K562 (cell line): ENCODE measurements around the gene DIPK1A. TPM values are rescaled to one million over a fixed set of nuclear protein-coding genes. Genes with fewer than 3 reads are reported as not detected.

Experiments used
- ATAC-seq: fragments of 200-7000 bp; cut with Tn5 transposase; 3 replicates; pipeline ENCODE4 v1.9.1; 2020; ENCODE audit warnings: moderate library complexity
- BruUV-seq: library from RNA; stranded (reverse); fragments of 400-500 nt; replicated peaks from 2 replicates; lab custom pipeline; 2021; lab: Mats Ljungman, UMichigan
- CTCF ChIA-PET: fragments of 300-600 bp; formaldehyde crosslinking; extraction: SDS; loops from one replicate; lab custom pipeline; 2021; ENCODE audit warnings: low intra/inter-chr PET ratio; lab: Yijun Ruan, JAX
- POLR2A ChIA-PET: fragments of 300-600, 350-650 bp; sonication (Branson Sonifier 250); formaldehyde crosslinking; extraction: SDS; loops from one replicate; lab custom pipeline; 2021; ENCODE audit warnings: antibody characterized with exemption, inconsistent platforms; lab: Yijun Ruan, JAX
- DNase-seq, 4 experiments: peaks; one replicate each; pipeline versions ENCODE4 v3.0.0 to v3.0.0-alpha.2; 2011 to 2018; ENCODE audit warnings: low spot score in 3 of 4, mixed read lengths in 3 of 4; ENCODE audit errors: extremely low read depth in 1 of 4
- FAIRE-seq: peaks from 2 replicates; lab custom pipeline; 2011; peaks lifted over from hg19 to GRCh38; lab: Jason Lieb, UNC
- H2AFZ ChIP-seq: 2 replicates; pipeline ENCODE4 v1.6.0; 2011; ENCODE audit warnings: low read depth, low read length, control low read depth, inconsistent platforms
- H3K27ac ChIP-seq: fragments of 200-600 bp; 3 replicates; pipeline ENCODE4 v1.8.0; 2011; ENCODE audit warnings: low read depth, mild to moderate bottlenecking, control low read depth, inconsistent platforms, low read length, moderate library complexity, mixed read lengths; ENCODE audit errors: extremely low read depth
- H3K27me3 ChIP-seq, 2 experiments: fragments of 300-600 bp in 1 of 2; 2 replicates in 1 of 2; 3 replicates in 1 of 2; pipeline versions ENCODE4 v1.6.0 to v1.8.0; 2011; ENCODE audit warnings: inconsistent platforms in 2 of 2, low read length in 2 of 2, mild to moderate bottlenecking in 1 of 2, mixed read lengths in 1 of 2, moderate library complexity in 1 of 2; ENCODE audit not compliant: control insufficient read depth in 2 of 2, insufficient read depth in 2 of 2
- H3K36me3 ChIP-seq: fragments of 300-600 bp; 3 replicates; pipeline ENCODE4 v1.8.0; 2011; ENCODE audit warnings: mild to moderate bottlenecking, low read length, inconsistent platforms; ENCODE audit not compliant: control insufficient read depth, insufficient read depth
- H3K4me1 ChIP-seq, 2 experiments: fragments of 200-600 bp in 1 of 2; replicated peaks in 1 of 2; 2 replicates in 1 of 2; 3 replicates in 1 of 2; pipeline versions ENCODE4 v1.5.1 to v1.8.0; 2011; ENCODE audit warnings: inconsistent platforms in 2 of 2, low read length in 2 of 2, mild to moderate bottlenecking in 1 of 2, mixed read lengths in 1 of 2, moderate library complexity in 1 of 2; ENCODE audit not compliant: control insufficient read depth in 2 of 2, insufficient read depth in 2 of 2
- H3K4me2 ChIP-seq: 2 replicates; pipeline ENCODE4 v1.6.1; 2011; ENCODE audit warnings: low read length, control low read depth, inconsistent platforms, mixed read lengths; ENCODE audit not compliant: insufficient read depth
- H3K4me3 ChIP-seq: fragments of 200-600 bp; sonication (generic), shearing (Covaris generic); 2 replicates; pipeline ENCODE4 v1.5.1; 2016; ENCODE audit warnings: control low read depth, inconsistent platforms
- H3K79me2 ChIP-seq: fragments of 200-600 bp; 3 replicates; pipeline ENCODE4 v1.8.0; 2011; ENCODE audit warnings: low read length, inconsistent platforms; ENCODE audit not compliant: control insufficient read depth, insufficient read depth
- H3K9ac ChIP-seq, 2 experiments: 2 replicates each; pipeline versions ENCODE4 v1.6.0 to v1.6.1; 2011; ENCODE audit warnings: low read depth in 2 of 2, low read length in 2 of 2, control low read depth in 1 of 2, inconsistent platforms in 1 of 2, mild to moderate bottlenecking in 1 of 2, mixed read lengths in 1 of 2; ENCODE audit not compliant: insufficient read depth in 1 of 2
- H3K9me1 ChIP-seq: one replicate; pipeline ENCODE4 v1.6.0; 2011; ENCODE audit warnings: inconsistent platforms, mild to moderate bottlenecking, low read length, moderate library complexity; ENCODE audit not compliant: control insufficient read depth, insufficient read depth
- H3K9me3 ChIP-seq: replicated peaks from 2 replicates; pipeline ENCODE4 v1.5.1; 2011; ENCODE audit warnings: low read depth, low read length, inconsistent platforms; ENCODE audit not compliant: control insufficient read depth, insufficient read depth
- H4K20me1 ChIP-seq: replicated peaks from 2 replicates; pipeline ENCODE4 v1.6.1; 2011; ENCODE audit warnings: low read length, inconsistent platforms, mixed read lengths; ENCODE audit not compliant: control insufficient read depth, insufficient read depth
- EP300 ChIP-seq: IDR thresholded peaks from 2 replicates; pipeline ENCODE4 v1.6.1; 2012; ENCODE audit warnings: low read length, improper control_type of control experiment
- HNRNPLL ChIP-seq: fragments of 200-400 bp; formaldehyde crosslinking; IDR thresholded peaks from 2 replicates; pipeline ENCODE4 v1.6.1; 2017; ENCODE audit warnings: low read length, low read depth, mild to moderate bottlenecking; ENCODE audit not compliant: poor library complexity, severe bottlenecking
- THRAP3 ChIP-seq: fragments of 450-650 bp; IDR thresholded peaks from 2 replicates; pipeline ENCODE4 v1.6.1; 2016; ENCODE audit warnings: mild to moderate bottlenecking, inconsistent platforms, borderline replicate concordance
- ZBTB1 ChIP-seq: sonication (generic); formaldehyde crosslinking; IDR thresholded peaks from 2 replicates; pipeline ENCODE4 v1.8.1; 2023; ENCODE audit warnings: missing genetic modification reagents, low read depth, mild to moderate bottlenecking, borderline replicate concordance
- ZNF280A ChIP-seq: fragments of 450-650 bp; IDR thresholded peaks from 2 replicates; pipeline ENCODE4 v1.6.1; 2018; ENCODE audit warnings: mild to moderate bottlenecking, low read depth; ENCODE audit not compliant: partially characterized antibody
- ZNF778 ChIP-seq: fragments of 450-650 bp; formaldehyde crosslinking; IDR thresholded peaks from 2 replicates; pipeline ENCODE4 v1.4.0; 2020; ENCODE audit warnings: mild to moderate bottlenecking, moderate library complexity
- WGBS: fragments of 100-300 bp; shearing (Covaris generic); methylation state at CpG from one replicate; pipeline ENCODE4 v1.1.6; 2016; ENCODE audit warnings: low coverage, mixed read lengths; ENCODE audit not compliant: insufficient coverage; ENCODE audit errors: missing lambda C conversion rate; 5-methylcytosine and 5-hydroxymethylcytosine counted together
- in situ Hi-C: fragments of 300-500 bp; cut with MboI; formaldehyde crosslinking; loops from 4 replicates; pipeline ENCODE4 v1.15.0; 2018; ENCODE audit warnings: inconsistent platforms, mixed read lengths
- intact Hi-C: fragments of 100-400 bp; cut with micrococcal nuclease; formaldehyde crosslinking; loops from 2 replicates; pipeline ENCODE4 v1.14.2; 2022
- polyA plus RNA-seq, 8 experiments: library from polyadenylated mRNA; depleted of rRNA in 4 of 8; stranded (reverse) in 5 of 8; unstranded in 3 of 8; fragments of >200 nt; fragmentation: Nextera tagmentation in 2 of 8; fragmentation: Illumina TruSeq in 1 of 8; extraction: Ambion mirVana in 2 of 8; extraction: Trizol in 1 of 8; gene quantifications; 2 replicates each; pipeline versions ENCODE4 v1.2.1 to v1.2.3, GENCODE V29; 2011 to 2014; ENCODE audit warnings: inconsistent platforms in 1 of 8, missing spikeins in 1 of 8
- total RNA-seq, 7 experiments: library from RNA; depleted of rRNA in 6 of 7; stranded (reverse); fragments of >200 nt in 6 of 7; fragmentation: Illumina TruSeq in 2 of 7; extraction: Trizol in 2 of 7; gene quantifications; 2 replicates each; pipeline versions ENCODE4 v1.2.1 to v1.2.3, GENCODE V29; 2011 to 2021; ENCODE audit warnings: low replicate concordance in 1 of 7
- TF ChIP-seq, protein P1 (sequence below): fragments of 450-650 bp; IDR thresholded peaks from 2 replicates; pipeline ENCODE4 v1.6.1; 2016; ENCODE audit warnings: antibody characterized with exemption
- TF ChIP-seq, protein P2 (sequence below), 2 experiments: fragments of 450-650 bp; IDR thresholded peaks; 2 replicates each; pipeline ENCODE4 v1.6.1; 2016; ENCODE audit warnings: mild to moderate bottlenecking in 2 of 2, borderline replicate concordance in 1 of 2, low read depth in 1 of 2, moderate library complexity in 1 of 2

DIPK1A gene
- total and polyA plus RNA-seq, 9 of the 15 experiments (the other 6 are each of a cell fraction or from before 2014, with no cell fraction given), result 0.54 to 2.5 (median 1.3) TPM

DNA sequence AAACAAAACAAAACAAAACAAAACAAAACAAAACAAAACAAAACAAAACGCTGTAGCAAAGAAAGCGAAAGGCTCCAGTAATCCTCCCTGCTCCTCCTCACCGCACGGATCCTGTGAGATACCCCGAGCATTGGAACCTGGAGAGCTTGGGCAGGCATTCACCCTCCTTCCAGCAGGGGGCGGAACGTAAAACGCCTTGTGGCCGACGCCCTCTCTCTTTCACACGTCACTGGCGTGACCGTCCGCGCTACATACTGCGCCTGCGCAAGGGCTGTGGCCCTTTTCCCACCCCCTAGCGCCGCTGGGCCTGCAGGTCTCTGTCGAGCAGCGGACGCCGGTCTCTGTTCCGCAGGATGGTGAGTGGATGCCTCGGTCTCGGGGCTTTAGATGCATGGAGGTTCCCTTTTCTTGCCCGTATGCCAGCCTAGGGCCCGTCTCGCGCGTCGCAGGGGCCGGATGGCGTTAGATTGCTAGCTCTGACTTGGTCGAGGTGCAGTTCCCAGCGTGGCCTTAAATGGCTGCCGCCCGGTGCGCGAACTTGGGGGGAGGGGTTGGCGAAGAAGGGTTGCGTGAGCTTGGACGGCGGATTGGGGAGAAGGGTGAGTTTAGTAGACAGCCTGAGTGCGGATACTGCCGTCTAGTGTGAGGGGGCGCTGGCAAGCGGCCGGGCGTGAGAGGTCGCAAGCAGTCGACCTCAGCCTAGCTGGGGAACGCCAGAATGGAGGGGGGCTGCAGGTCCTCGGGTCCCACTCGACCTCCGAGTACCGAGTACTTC, 129.3 kb downstream of the DIPK1A start, which contains the start of gene RPL5:
Gene RPL5 (plus strand): TSS at position 279 of the 775 bp plus-strand sequence. CDS start 75 bp downstream, at position 354.
- Histone ChIP-seq H3K4me1 (peaks cover 6 to 18% of the 10 kb centered on the region in 2 experiments; a peak in 3 of 5 replicates), H3K27ac (peak within 1 kb of the TSS; percentile 89), H3K9ac (peak within 1 kb of the TSS; percentile 96 to 99), H2AFZ (peak within 1 kb of the TSS; percentile 92), H3K9me3 (no peaks in the 10 kb centered on the region), H3K4me3 (peak within 1 kb of the TSS; percentile 91), H3K4me2 (peak within 1 kb of the TSS; percentile 99), H4K20me1 (peaks cover 35% of the 10 kb centered on the region), H3K27me3 (no peaks in the 10 kb centered on the region), H3K36me3 (peaks cover 48% of the 10 kb centered on the region), H3K9me1 (peaks cover 5% of the 10 kb centered on the region), H3K79me2 (peaks cover 53% of the 10 kb centered on the region)
- FAIRE-seq (peak; percentile 94), DNase-seq (peak; percentile 96 to 99 (median 97)), ATAC-seq (peak; percentile 90)
- ChIA-PET CTCF (no interaction called here), POLR2A (interaction anchor here (0.6 to 3.2 kb wide), 36 partner anchors 9 to 972 kb away, joined by 3 to 26 read pairs (median 3); partner anchors contain the start of gene EVI5)
- intact Hi-C loops, result loop anchor here (5.0 to 10.0 kb wide), 3 partner anchors 45 to 517 kb away; partner anchors contain the start of gene EVI5
- WGBS, result under 1% methylated on average over 55 of the region's 57 CpGs
- TSS peak; percentile 44 for BruUV-seq
- in situ Hi-C loops, result no loop called here
- TF ChIP-seq ZNF778 (CRISPR knock-in tag), result no peak
- TF ChIP-seq, protein P1, sequence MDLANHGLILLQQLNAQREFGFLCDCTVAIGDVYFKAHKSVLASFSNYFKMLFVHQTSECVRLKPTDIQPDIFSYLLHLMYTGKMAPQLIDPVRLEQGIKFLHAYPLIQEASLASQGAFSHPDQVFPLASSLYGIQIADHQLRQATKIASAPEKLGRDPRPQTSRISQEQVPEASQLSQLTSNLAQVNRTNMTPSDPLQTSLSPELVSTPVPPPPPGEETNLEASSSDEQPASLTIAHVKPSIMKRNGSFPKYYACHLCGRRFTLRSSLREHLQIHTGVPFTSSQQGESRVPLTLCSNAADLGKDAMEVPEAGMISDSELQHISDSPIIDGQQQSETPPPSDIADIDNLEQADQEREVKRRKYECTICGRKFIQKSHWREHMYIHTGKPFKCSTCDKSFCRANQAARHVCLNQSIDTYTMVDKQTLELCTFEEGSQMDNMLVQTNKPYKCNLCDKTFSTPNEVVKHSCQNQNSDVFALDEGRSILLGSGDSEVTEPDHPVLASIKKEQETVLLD, result peak; percentile 98
- peak; percentile 91 for TF ChIP-seq HNRNPLL
- peak; percentile 48; the same call in 1 of the 2 replicates for TF ChIP-seq EP300
- TF ChIP-seq, protein P2, sequence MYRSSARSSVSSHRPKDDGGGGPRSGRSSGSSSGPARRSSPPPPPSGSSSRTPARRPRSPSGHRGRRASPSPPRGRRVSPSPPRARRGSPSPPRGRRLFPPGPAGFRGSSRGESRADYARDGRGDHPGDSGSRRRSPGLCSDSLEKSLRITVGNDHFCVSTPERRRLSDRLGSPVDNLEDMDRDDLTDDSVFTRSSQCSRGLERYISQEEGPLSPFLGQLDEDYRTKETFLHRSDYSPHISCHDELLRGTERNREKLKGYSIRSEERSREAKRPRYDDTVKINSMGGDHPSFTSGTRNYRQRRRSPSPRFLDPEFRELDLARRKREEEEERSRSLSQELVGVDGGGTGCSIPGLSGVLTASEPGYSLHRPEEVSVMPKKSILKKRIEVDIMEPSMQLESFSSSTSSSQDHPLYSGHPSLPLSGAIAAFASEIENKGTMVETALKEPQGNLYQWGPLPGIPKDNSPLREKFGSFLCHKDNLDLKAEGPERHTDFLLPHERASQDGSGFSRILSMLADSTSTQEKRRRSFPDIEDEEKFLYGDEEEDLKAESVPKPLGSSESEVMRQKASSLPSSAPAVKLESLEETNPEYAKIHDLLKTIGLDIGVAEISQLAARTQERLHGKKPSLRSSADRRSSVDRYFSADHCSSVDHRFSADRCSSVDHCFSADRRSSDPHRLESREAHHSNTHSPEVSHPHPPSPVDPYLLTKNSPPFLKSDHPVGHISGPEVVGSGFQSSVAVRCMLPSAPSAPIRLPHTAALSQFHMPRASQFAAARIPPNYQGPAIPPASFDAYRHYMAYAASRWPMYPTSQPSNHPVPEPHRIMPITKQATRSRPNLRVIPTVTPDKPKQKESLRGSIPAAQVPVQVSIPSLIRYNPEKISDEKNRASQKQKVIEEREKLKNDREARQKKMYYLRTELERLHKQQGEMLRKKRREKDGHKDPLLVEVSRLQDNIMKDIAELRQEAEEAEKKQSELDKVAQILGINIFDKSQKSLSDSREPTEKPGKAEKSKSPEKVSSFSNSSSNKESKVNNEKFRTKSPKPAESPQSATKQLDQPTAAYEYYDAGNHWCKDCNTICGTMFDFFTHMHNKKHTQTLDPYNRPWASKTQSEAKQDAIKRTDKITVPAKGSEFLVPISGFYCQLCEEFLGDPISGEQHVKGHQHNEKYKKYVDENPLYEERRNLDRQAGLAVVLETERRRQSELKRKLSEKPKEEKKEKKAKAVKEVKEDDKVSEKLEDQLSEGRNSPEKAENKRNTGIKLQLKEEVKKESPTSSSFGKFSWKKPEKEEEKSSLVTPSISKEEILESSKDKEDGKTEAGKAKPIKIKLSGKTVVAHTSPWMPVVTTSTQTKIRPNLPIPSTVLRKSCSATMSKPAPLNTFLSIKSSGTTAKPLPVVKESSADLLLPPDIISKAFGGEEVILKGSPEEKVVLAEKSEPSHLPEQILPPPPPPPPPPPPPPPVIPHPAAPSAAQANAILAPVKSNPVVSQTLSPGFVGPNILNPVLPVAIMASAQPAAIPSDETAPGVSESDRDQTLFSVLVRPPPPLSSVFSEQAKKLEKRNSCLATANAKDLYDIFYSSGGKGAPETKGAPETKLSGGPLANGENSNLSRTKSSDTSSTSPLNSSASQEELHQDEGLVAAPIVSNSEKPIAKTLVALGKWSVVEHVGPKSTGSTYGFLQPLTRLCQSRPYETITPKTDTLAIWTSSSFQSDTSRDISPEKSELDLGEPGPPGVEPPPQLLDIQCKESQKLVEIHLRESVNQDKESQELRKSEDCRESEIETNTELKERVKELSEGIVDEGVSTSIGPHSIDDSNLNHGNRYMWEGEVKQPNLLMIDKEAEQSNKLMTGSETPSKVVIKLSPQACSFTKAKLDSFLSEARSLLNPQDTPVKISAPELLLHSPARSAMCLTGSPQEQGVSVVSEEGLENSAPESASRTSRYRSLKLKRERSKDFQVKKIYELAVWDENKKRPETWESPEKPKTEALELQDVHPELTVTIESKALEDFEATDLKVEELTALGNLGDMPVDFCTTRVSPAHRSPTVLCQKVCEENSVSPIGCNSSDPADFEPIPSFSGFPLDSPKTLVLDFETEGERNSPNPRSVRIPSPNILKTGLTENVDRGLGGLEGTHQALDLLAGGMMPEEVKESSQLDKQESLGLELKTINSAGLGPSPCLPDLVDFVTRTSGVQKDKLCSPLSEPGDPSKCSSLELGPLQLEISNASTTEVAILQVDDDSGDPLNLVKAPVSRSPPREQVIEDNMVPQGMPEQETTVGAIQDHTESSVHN (IDR thresholded peaks at IDR 0.05; ENCODE audit: borderline replicate concordance in 1 of 2, low read depth in 1 of 2), result peak in 1 of 2 experiments; percentile 99; a peak in 2 of 4 replicates
- no peak for TF ChIP-seq ZNF280A
- no peak; the same call in 1 of the 2 replicates for TF ChIP-seq THRAP3
- TF ChIP-seq ZBTB1 (CRISPR knock-in tag), result peak; percentile 72; the same call in 1 of the 2 replicates
